LNCaP clone FGC (cell line): ENCODE data around the gene TRAF7.

ENCODE experiments used
- DNase-seq: peaks from one replicate; pipeline ENCODE4 v3.0.0-alpha.2; 2011; ENCODE audit warnings: low read depth
- H3K4me3 ChIP-seq: 2 replicates; pipeline ENCODE4 v1.5.1; 2011; ENCODE audit warnings: mild to moderate bottlenecking, low read depth, low read length, control low read depth
- TF ChIP-seq, protein P1 (sequence below): IDR thresholded peaks from 2 replicates; pipeline ENCODE4 v1.5.1; 2012; ENCODE audit warnings: mild to moderate bottlenecking; ENCODE audit not compliant: control insufficient read depth, insufficient read depth; ENCODE audit errors: extremely low read depth

Gene TRAF7

DNA sequence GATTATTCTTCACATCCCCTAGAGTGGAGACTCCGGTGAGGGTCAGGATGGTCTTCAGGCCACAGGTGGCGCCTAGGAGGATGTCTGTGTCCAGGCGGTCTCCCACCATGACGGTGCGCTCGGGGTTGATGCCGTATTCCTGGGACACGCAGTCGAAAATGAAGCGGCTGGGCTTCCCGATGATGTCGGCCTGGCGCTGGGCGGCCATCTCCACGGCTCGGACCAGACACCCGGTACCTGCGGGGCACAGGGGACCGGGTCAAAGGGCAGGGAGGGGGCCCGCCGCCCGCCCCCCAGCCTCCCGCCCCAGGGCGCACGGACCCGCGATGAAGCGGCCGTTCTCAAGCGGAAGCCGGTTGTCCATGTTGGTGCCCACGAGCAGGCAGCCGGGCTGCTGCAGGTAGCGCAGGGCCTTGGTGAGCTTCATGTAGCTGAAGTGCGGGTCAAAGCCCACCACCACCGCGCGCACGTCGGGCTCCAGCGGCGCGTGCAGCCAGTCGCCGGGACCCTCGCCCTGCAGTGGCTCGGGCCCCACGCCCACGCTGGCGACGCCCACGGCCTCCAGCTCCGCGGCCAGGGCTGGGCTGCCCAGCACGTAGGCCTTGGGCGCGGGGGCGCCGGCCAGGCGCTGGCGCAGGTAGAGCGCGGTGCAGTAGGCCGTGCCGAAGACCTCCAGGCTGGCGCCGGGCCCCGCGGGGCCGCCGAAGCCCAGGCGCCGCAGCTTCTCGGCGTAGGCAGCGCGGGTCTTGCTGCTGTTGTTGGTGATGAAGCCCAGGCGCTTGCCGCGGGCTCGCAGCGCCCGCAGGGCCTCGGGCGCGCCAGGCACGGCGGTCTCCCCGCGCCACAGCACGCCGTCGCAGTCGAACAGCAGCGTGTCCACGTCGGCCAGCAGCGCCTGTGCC, 58.5 kb downstream of the TRAF7 start:
- H3K4me3 ChIP-seq, result peak overlapping the region; percentile 66
- TF ChIP-seq, protein P1, sequence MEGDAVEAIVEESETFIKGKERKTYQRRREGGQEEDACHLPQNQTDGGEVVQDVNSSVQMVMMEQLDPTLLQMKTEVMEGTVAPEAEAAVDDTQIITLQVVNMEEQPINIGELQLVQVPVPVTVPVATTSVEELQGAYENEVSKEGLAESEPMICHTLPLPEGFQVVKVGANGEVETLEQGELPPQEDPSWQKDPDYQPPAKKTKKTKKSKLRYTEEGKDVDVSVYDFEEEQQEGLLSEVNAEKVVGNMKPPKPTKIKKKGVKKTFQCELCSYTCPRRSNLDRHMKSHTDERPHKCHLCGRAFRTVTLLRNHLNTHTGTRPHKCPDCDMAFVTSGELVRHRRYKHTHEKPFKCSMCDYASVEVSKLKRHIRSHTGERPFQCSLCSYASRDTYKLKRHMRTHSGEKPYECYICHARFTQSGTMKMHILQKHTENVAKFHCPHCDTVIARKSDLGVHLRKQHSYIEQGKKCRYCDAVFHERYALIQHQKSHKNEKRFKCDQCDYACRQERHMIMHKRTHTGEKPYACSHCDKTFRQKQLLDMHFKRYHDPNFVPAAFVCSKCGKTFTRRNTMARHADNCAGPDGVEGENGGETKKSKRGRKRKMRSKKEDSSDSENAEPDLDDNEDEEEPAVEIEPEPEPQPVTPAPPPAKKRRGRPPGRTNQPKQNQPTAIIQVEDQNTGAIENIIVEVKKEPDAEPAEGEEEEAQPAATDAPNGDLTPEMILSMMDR, result no peak
- no peak for DNase-seq

DNA sequence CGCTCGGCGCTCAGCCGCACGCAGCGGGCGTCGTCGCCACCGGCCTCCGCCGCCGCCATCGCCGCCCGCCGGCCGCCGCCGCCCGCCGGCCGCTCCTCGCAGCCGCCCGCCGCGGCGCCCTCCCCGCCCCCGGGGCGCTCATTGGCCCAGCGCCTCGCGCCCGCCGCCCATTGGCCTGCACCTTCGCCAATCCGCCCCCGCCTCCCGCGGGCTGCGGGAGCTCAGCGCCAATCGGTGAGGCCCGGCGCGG, 59.1 kb downstream of the TRAF7 start, which contains the start of gene PGP:
Gene PGP (minus strand): TSS at position 122 of the 250 bp plus-strand sequence. CDS start 63 bp downstream, at position 59.
- H3K4me3 ChIP-seq, result peak within 1 kb of the TSS; percentile 71
- DNase-seq, result no peak
- TF ChIP-seq, protein P1, result no peak

DNA sequence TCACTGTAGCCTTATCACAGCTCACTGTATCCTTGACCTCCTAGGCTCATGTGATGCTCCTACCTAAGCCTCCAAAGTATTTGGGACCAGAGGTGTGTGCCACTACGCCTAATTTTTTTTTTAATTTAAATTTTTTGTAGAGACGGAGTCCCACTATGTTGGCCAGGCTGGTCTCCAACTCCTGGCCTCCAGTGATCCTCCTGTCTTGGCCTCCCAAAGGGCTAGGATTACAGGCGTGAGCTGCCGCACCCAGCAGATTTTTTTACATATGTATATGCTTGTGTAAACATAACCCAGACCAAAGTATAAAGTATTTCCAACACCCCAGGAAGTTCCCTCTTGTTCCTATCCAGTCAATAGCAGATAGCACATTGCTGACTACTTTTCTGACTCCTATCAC, 60.7 kb downstream of the TRAF7 start:
- H3K4me3 ChIP-seq, result no peak overlapping the region

DNA sequence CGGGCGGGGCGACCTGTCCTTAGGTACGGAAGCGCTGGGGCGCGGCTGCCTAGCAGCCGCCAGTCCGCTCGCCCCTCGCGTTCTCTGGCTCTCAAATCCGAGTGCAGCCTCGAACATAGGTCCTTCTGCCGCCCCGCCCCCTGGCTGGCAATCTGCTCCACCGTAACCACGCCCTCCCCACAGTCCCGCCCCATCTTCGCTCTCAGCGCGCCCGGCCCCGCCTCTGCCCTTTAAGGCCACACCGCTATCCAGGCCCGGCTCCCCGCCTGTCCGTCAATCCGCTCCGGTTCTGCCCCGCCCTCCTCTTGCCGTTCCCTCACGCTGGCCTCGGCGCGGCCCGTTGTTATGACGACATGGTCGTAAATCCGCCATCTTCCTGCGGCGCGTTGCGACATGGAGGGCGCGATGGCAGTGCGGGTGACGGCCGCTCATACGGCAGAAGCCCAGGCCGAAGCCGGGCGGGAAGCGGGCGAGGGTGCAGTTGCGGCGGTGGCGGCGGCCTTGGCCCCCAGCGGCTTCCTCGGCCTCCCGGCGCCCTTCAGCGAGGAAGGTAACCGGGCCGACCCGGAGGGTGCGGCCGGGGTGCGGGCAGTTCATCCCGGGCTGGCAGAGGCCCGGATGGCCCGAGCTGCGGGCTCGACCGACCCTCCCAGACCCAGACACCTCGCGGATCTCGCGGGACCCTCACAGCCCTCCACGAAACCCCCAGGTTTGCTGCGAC, 67.8 kb downstream of the TRAF7 start, which contains the start of gene E4F1:
Gene E4F1 (plus strand): TSS at position 371 of the 721 bp plus-strand sequence. CDS start 23 bp downstream, at position 394.
- peak; percentile 98 for DNase-seq
- TF ChIP-seq, protein P1, result no peak
- H3K4me3 ChIP-seq, result peak within 1 kb of the TSS; percentile 72

More for the DNA sequence above, 60.7 kb downstream of the TRAF7 start:
- no peak for DNase-seq
- TF ChIP-seq, protein P1, result no peak

DNA sequence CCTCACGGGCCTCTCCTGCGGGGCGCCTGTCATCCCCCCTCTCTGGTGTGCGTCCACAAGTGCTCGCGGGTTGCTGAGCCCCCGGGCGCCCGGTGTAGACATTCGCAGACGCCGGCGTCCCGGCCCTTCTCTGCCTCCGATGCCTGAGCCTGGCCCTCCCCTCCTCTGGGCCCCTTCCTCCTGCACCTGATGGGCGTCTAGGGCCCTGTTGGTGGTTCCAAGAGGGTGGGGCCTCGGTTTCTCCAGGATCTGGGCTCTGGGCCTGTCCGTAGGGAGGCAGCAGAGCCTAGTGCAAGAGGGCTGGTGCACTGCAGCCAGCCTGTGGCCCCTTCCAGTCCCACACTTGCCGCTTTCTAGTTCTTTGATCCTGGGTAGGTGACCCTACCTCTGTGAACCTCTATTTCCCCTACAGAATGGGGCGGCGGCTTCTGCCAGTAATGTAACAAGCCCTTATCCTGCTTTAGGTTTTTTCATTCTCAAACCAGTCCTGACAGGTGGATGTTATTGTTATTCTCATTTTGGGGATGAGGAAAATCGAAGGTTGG, 68.4 kb downstream of the TRAF7 start:
- peak overlapping the region; percentile 72 for H3K4me3 ChIP-seq
- DNase-seq, result no peak
- TF ChIP-seq, protein P1, result 0 out of 2 replicates have a peak, but pooled peaks have one; percentile 18

DNA sequence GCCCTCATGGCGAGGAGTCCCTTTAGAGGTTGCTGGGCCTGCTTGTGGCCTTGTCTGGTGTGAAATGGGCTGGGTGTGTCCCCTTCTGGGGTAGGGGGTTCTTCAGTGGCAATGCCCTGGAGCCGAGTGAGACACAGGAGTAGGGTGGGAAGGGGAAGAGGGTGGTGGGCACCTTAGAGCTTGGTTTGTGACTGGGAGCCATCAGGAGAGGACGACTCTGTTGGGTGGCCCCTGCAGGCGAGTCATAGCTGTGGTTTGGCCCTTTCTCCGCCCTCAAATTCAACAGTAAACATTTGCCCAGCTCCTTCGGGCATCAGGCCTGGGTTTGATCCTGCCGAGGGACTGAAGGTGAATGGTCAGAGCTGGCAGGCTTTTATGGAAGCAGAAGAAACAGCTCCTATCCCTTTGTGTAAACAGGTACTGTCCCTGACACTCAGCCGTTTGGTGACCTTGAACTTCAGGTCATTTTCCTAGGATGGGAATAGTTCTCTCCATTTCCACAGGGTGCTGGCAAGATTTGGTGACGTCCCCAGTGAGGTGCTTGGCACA, 70.7 kb downstream of the TRAF7 start:
- H3K4me3 ChIP-seq, result peak overlapping the region; percentile 27
- TF ChIP-seq, protein P1, result 0 out of 2 replicates have a peak, but pooled peaks have one; percentile 5
- peak; percentile 87 for DNase-seq
